Vein endothelial cell (primary cell): ENCODE data around the gene KRT79. TPM values are rescaled to one million over a fixed set of nuclear protein-coding genes. Genes with fewer than 3 reads are reported as not detected.

Source experiments
- small RNA-seq: library from RNA; depleted of rRNA; stranded (forward); fragments of <200 nt; gene quantifications from one replicate; pipeline ENCODE3, GENCODE V24; 2012
- total RNA-seq: library from RNA; depleted of rRNA; stranded (reverse); fragments of >200 nt; gene quantifications from 2 replicates; pipeline ENCODE4 v1.2.3, GENCODE V29; 2012

The KRT79 gene
- not detected in 2 replicates for total RNA-seq

DNA sequence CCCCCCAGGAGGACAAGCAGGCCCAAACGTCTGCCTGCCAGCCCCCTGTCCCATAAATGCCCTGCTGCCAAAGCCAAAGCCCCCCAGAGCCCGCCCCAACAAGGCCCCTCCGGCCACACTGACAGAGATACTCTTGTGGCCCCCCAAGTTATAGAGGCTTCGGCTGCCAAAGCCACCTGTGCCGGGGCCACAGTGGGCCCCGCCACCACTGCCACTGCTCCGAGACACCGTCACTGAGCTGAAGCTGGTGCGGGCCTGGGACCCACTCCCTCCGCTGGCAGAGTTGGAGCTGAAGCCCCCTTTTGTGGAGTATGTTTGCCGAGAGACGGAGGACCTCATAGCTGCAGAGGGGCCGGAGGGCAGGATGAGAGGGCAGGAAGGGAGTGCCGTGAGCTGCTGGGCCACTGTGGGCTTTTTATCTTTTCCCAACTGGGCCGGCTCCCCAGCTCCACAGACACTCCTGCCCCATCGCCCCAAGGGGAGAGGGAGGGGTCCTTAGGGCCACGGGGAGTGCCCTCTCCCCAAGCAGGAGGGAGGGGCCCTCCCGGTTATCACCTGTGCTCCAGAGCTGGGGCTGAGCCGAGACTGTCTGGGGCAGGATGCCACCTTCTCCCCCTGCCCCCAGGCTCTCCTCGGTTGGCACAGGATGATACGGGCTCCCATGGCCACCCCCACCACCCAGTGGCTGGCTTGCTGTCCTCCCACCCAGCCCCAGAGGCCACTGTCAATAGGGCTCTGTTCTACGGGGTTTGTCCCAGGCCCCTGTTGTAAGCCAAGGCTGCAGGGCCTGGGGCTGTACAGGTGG is at the start of gene KRT79:
KRT79 (minus strand) TSS at position 390 of the 805 bp plus-strand sequence; CDS start at position 339, 51 bp downstream.

DNA sequence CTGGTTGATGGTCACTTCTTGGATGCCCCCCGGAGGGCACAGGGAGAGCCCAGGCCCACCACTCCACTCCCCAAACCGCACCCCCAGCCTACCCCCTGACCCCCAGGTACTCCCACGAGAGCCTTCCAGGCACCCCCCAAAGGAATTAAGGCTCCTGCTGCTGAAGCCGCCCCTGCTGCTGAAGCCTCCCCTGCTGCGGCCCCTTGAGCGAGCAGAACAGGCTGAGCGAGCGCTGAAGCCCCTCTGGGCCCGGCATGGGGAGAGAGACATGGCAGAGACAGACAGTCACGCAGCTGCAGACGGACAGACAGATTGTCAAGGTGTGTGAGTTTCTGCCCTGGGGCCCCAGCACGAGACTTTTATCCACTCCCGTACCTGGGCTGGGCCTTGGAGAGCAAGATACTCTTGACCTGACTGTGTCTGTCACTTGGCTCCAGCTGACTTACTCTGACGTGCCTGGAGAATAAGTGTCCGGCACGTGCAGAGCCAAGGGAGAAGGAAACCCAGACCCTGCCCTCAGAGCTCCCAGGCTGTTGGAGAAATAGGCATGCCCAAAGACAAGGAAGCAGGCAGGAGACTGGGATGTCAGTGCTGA is 14.6 kb upstream of the KRT79 start, which contains the start of gene KRT78:
KRT78 (minus strand) TSS at position 334 of the 595 bp plus-strand sequence; CDS start at position 270, 64 bp downstream.

DNA sequence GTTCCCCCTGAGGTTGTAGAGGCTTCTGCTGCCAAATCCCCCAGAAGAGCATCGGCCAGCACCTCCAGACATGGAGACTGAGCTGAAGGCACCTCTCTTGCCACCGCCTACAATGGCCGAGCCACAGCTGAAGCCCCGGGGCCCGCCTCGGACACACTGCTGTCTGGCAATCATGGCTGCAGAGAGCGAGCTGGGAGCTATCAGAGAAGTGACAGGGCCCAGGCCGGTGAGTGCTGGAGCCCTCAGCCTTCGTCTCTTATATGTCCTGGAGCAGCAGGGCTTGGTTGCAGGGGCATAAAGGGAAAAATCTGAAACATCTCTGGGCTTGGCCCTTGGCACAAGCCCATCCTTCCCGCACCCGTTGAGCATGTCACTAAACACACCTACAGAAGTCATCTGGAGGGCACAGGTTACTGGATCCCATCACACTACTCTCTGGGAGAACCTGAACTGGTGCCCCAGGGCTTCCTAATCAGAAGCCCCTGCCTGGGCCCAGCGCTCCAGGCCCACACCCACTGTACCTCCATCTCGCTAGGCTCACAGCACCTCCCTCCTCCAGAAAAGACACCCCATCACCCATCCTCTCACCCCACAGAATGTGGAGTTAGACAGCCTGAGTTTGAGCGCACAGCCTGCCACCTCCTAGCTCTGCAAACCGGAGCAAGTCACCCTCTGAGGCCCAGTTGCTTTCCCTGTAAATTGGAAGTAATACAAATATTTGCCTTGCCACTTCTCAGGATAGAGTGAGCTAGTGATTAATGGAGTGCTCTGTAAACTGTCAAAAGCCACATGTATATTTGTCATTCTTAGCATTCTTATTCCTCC is 20.0 kb downstream of the KRT79 start, which contains the start of gene KRT4:
KRT4 (minus strand) TSS at position 232 of the 825 bp plus-strand sequence; CDS start at position 174, 58 bp downstream.

DNA sequence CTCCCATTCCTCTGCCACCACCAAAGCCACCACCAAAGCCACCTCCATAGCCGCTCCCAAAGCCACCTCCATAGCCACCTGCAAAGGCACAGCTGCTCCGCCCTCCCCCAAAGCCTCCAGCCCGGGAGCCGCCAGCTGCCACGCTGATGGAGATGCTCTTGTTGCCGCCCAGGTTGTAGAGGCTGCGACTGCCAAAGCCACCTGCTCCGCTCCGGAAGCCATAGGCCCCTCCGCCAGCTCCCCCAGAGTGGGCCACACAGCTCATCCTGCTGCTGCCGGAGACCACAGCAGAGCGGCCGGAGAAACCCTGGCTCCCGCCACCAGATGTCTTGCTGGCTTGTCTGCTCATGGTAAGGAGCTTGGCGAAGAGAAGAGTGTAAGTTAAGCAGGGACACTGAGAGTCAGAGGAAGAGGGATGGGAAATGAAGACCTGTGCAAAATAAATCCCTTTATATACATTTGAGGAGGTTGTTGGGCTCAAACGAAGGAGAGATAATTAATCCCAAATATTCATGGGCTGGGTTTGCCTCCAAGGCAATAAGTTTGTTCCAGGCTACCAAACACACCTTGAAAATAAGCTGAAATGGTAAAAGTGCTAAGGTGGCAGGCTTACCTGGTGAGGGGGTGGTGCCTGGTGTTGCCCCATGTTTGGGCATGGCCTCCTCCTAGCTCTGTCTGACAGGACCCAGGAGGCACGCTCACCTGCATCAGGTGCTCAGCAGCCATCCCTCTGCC is 38.2 kb downstream of the KRT79 start, which contains the start of gene KRT3:
KRT3 (minus strand) TSS at position 424 of the 735 bp plus-strand sequence; CDS start at position 349, 75 bp downstream.

DNA sequence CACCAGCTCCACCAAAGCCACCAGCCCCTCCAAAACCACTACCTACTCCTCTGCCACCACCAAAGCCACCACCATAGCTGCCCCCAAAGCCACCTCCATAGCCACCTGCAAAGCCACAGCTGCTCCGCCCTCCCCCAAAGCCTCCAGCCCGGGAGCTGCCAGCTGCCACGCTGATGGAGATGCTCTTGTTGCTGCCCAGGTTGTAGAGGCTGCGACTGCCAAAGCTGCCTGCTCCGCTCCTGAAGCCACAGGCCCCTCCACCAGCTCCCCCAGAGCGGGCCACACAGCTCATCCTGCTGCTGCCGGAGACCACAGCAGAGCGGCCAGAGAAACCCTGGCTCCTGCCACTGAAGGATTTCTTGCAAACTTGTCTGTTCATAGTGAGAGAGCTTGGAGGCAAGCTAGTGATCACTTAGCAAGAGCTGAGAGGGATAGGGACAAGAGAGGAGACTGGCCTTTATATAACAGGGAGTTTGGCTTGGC is 57.2 kb downstream of the KRT79 start, which contains the start of gene KRT76:
KRT76 (minus strand) TSS at position 433 of the 483 bp plus-strand sequence; CDS start at position 379, 54 bp downstream.

Small RNA genes lying within 50 kb of the gene (small RNA-seq; reads per million reads assigned to genes)
- not detected for gene AC107016.2

Other genes with a start within 250 kb of the KRT79 start
- gene KRT72, start 232.8 kb downstream of the KRT79 start, total RNA-seq, result not detected in 2 replicates
- not detected in 2 replicates for gene KRT73, start 215.8 kb downstream of the KRT79 start, total RNA-seq
- gene KRT2, start 182.1 kb downstream of the KRT79 start, total RNA-seq, result not detected in 2 replicates
- not detected in 2 replicates for gene KRT1, start 153.9 kb downstream of the KRT79 start, total RNA-seq
- not detected in 2 replicates for gene KRT77, start 130.8 kb downstream of the KRT79 start, total RNA-seq
- gene KRT76, start 57.0 kb downstream of the KRT79 start, total RNA-seq, result not detected in 2 replicates
- not detected in 2 replicates for gene KRT3, start 38.2 kb downstream of the KRT79 start, total RNA-seq
- not detected in 2 replicates for gene KRT4, start 20.2 kb downstream of the KRT79 start, total RNA-seq
- gene KRT78, start 14.7 kb upstream of the KRT79 start, total RNA-seq, result not detected in 2 replicates
- gene KRT8, start 70.8 kb upstream of the KRT79 start, total RNA-seq, result 12.5 and 21.6 TPM in 2 replicates
- 282 and 365 TPM in 2 replicates for gene KRT18, start 114.8 kb upstream of the KRT79 start, total RNA-seq
- 1,037 and 1,409 TPM in 2 replicates for gene EIF4B, start 172.1 kb upstream of the KRT79 start, total RNA-seq
- gene TNS2, start 215.8 kb upstream of the KRT79 start, total RNA-seq, result 50.4 and 54.2 TPM in 2 replicates
- gene SPRYD3, start 245.1 kb upstream of the KRT79 start, total RNA-seq, result 23.0 and 28.7 TPM in 2 replicates